Mucosa of stomach (tissue), 1 donor: ENCODE data around the gene SH3TC1.

Experiments used
- H3K27me3 ChIP-seq: one replicate; pipeline ENCODE4 v1.7.0; 2013; ENCODE audit warnings: mild to moderate bottlenecking, low read length; ENCODE audit not compliant: control insufficient read depth, insufficient read depth
- H3K36me3 ChIP-seq: one replicate; pipeline ENCODE4 v1.7.0; 2013; ENCODE audit warnings: low read length; ENCODE audit not compliant: control insufficient read depth, insufficient read depth
- H3K4me1 ChIP-seq: one replicate; pipeline ENCODE4 v1.7.0; 2013; ENCODE audit warnings: mild to moderate bottlenecking, low read length; ENCODE audit not compliant: control insufficient read depth, insufficient read depth
- H3K4me3 ChIP-seq: one replicate; pipeline ENCODE4 v1.7.0; 2013; ENCODE audit warnings: low read length
- H3K9ac ChIP-seq: one replicate; pipeline ENCODE4 v1.7.0; 2013; ENCODE audit warnings: mild to moderate bottlenecking, low read length, moderate library complexity
- H3K9me3 ChIP-seq: one replicate; pipeline ENCODE4 v1.7.0; 2013; ENCODE audit warnings: mild to moderate bottlenecking, low read length, moderate library complexity; ENCODE audit not compliant: control insufficient read depth
- donor health status: Pancreatic carcinoma.

The SH3TC1 gene

DNA sequence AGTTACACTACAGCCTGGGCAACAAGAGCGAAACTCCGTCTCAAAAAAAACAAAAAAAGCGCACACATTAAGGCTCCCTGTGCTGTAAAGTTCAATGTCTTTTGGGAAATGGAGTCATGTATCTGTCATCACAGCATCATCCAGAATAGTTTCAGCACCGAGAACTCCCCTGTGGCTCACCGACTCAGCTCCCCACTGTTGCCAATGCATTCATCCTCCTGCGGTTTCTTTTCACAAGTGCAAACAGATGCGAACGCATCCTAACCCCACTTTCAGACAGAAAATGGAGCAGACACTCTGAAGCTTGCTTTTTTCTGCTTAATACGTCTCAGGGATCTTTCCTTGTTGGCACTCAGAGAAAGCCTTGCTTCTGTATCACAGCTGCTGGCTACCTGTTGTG, 13.8 kb upstream of the SH3TC1 start:
- H3K9ac ChIP-seq, result no peak overlapping the region
- H3K4me3 ChIP-seq, result no peak overlapping the region
- H3K27me3 ChIP-seq, result no peaks in the 10 kb centered on the region
- H3K9me3 ChIP-seq, result no peaks in the 10 kb centered on the region
- H3K4me1 ChIP-seq, result peaks cover 72% of the 10 kb centered on the region
- H3K36me3 ChIP-seq, result no peaks in the 10 kb centered on the region

DNA sequence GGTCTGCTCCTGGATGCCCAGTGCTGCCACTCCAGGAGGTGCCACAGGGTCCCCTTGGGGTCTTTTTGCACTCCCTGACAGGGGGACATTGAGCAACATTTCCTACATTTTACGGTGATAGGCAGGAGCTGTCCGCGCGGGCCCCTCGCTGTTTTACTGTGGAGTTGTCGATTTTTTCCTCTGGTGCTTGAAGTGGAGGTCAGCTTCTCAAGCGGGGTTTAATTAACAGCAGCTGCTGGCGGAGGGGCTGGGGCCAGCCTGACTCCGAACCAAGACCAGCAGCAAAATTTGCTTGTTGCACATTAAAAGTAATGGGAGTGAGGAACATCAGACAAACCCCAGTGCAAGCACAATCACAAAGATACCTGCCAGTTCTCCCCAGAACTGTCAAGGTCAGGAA, 13.2 kb upstream of the SH3TC1 start:
- Histone ChIP-seq H3K4me3 (no peak overlapping the region), H3K4me1 (peaks cover 70% of the 10 kb centered on the region), H3K27me3 (no peaks in the 10 kb centered on the region), H3K36me3 (no peaks in the 10 kb centered on the region), H3K9ac (no peak overlapping the region), H3K9me3 (no peaks in the 10 kb centered on the region)

DNA sequence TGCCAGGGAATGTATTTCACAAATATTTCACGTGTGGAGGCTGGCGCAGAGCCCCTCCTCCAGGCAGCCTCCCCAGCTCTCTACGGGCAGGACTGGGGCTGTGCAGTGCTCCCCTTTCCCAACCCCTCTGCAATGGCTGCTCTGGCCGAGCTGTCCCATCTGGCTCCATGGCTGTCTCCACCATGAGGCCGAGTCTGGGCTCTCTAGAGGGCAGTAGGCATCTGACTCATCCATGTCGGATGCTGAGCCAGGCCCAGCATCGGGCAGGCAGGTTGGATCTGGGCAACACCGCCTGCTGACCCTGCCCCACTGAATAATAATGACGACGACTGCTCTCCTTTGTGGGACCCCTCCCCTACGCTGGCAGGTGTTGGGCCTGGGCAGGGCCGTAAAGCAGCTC, 11.0 kb upstream of the SH3TC1 start:
- Histone ChIP-seq H3K4me3 (no peak overlapping the region), H3K4me1 (peaks cover 60% of the 10 kb centered on the region), H3K27me3 (no peaks in the 10 kb centered on the region)

DNA sequence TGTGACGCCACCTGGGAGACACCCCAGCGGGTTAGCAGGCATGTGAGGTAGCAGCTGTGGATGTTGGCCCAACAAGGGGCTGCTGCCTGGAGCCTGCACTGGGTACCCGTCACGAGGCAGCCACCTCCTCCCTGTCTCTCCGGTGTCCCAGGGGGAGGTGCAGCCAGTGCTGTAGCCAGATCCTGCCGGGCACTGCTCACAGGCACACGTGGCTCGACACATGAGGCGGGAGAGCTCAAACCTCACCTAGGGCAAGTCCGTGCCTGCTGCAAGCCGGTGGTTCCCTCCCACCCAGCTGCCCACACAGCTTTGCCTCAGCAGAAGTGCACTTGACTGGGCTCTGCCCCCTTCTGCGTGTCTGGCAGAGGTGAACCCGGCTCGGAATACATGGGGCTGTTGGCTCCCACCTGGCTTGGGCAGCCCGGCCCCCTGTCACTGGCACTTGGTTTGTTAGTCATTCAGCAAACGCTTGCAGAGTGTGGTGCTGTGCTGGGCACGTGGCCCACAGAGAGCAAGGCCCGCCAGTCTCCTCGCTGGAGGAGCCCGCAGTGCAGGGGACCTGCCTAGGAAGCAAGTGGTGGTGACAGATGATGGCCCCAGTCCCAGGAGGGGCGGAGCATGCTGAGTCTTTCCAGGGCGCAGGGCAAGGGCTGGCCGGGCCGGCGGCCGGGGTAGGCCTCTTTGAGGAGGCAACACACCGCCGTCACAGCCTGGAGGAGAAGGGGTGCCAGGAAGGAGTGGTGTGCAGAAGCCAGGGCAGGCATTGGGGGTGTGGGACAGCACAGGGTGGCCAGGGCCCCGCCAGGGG, 10.1 kb upstream of the SH3TC1 start:
- H3K9ac ChIP-seq, result peak overlapping the region; percentile 29
- peaks cover 55% of the 10 kb centered on the region for H3K4me1 ChIP-seq
- H3K27me3 ChIP-seq, result no peaks in the 10 kb centered on the region
- H3K4me3 ChIP-seq, result no peak overlapping the region
- no peaks in the 10 kb centered on the region for H3K36me3 ChIP-seq
- no peaks in the 10 kb centered on the region for H3K9me3 ChIP-seq

More for the DNA sequence above, 11.0 kb upstream of the SH3TC1 start:
- Histone ChIP-seq H3K9me3 (no peaks in the 10 kb centered on the region), H3K36me3 (no peaks in the 10 kb centered on the region), H3K9ac (no peak overlapping the region)

DNA sequence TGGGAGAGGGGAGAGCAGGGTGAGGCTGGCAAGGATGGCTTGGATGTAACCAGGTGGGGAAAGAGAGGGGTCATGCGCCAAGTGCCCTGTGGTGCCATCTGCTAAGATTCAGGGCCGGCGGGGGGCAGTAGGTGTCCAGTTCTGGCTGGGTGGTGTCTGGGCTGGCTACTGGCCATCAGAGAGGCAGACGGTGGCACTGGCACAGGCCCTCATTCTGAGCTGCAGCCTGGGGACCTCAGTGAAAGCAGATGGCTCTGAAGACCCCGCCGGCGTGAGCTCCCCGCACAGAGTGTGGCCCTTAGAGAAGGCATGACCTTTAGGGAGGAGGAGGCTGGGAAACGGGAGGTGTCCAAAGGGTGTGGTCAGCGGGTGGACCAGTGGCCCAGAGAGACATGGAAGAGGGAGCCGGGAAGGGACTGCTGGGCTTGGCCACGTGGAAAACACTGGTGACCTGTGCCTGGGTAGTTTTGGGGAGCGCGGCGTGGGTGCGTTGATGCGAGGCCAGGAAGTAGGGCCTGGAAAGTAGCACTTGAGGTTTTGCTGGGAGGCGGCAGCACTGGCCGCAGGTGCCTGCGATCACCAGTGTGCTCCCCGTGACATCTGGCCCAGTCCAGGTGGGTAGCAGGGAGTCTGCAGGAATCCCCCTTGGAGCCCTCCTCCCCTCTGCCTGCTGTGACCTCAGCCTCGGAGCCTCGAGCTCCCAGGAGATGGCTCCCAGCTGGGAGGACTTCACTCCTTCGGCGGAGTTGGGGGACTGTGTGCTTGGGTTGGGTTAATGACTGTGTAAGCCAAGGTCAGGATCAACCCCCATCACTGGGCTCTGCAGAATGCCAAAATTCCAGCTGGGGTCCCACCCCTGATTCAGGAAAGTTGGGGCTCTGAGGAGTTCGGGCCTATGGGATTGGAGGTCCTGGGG, 9.3 kb upstream of the SH3TC1 start:
- H3K27me3 ChIP-seq, result no peaks in the 10 kb centered on the region
- H3K9me3 ChIP-seq, result no peaks in the 10 kb centered on the region
- H3K4me3 ChIP-seq, result no peak overlapping the region
- H3K4me1 ChIP-seq, result peaks cover 51% of the 10 kb centered on the region
- peak overlapping the region; percentile 29 for H3K9ac ChIP-seq
- no peaks in the 10 kb centered on the region for H3K36me3 ChIP-seq

DNA sequence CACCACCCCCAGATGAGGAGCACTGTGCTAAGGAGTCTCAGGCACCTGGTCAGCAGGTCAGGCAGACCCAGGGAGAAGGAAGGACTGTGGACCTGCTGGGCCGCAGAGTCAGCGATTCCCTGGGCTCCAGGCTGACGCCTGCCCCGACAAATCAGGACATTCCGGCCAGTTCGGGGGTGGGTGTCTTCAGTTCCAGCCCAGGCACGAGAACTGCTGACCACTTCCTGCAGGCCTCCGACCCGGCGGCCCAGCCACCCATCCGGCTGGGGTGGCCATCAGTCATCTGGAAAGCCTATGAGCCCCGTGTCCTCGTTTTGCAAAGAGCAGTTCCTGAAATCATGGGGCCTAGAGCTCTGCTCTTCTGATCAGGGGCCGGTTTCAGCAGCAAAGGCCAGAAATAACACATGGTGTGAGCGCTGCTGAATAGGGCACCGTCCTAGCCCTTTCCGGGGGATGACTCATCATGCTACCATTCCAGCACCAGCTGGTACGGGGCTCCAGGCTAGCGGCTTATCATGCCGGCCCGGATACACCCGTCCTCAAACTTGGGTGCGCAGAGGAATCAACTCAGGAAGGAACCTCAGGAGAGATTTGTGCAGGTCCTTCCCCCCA, 7.8 kb upstream of the SH3TC1 start:
- Histone ChIP-seq H3K4me3 (no peak overlapping the region), H3K9me3 (no peaks in the 10 kb centered on the region), H3K27me3 (no peaks in the 10 kb centered on the region), H3K9ac (peak overlapping the region; percentile 28), H3K4me1 (peaks cover 63% of the 10 kb centered on the region), H3K36me3 (no peaks in the 10 kb centered on the region)

DNA sequence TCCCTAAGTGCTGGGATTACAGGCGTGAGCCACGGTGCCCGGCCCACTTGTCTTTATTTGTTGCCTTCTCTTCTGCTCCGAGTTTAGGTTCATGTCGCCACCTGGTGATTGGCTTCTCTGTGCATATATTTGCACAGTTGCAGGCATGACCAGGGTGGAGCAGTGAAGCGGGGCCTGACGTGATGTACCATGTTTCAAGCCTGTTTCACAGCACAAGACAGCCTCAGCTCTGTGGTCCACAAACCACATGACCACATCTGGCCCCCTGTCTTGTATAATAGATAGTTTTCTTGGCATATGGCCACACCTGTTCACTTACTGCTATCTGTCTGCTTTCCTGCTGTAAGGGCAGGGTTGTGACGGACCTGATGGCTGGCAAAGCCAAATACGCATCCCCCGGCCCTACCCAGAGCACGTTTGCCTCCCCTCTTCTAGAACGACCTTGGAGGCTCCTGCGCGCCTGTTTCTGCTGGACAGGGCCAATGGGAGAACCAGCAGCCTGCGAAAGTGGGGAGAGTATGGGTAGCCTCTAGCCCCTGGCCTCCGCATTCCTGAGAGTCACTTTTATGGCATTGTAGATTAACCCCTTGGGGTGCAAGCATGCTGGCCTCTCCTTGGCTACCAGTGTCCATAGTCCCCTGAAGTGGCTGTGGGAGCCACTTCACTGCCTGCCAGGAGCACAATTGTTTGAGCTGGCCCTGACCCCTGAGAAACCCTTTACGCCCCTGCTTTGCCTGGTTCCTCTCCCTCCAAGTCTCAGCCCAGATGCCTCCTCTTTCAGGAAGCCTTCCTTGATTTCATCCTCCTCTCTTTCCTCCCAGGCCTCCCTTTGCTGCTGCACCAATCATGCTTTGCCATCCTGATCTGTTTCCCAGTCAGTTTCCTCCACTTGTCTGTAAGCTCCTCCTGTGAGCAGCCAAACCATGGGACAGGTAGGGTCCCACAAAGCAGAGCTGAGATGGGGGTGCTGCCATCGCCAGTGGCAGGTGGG, 6.0 kb upstream of the SH3TC1 start:
- Histone ChIP-seq H3K9ac (no peak overlapping the region), H3K9me3 (no peaks in the 10 kb centered on the region), H3K4me1 (peaks cover 69% of the 10 kb centered on the region), H3K27me3 (no peaks in the 10 kb centered on the region), H3K36me3 (no peaks in the 10 kb centered on the region), H3K4me3 (no peak overlapping the region)

DNA sequence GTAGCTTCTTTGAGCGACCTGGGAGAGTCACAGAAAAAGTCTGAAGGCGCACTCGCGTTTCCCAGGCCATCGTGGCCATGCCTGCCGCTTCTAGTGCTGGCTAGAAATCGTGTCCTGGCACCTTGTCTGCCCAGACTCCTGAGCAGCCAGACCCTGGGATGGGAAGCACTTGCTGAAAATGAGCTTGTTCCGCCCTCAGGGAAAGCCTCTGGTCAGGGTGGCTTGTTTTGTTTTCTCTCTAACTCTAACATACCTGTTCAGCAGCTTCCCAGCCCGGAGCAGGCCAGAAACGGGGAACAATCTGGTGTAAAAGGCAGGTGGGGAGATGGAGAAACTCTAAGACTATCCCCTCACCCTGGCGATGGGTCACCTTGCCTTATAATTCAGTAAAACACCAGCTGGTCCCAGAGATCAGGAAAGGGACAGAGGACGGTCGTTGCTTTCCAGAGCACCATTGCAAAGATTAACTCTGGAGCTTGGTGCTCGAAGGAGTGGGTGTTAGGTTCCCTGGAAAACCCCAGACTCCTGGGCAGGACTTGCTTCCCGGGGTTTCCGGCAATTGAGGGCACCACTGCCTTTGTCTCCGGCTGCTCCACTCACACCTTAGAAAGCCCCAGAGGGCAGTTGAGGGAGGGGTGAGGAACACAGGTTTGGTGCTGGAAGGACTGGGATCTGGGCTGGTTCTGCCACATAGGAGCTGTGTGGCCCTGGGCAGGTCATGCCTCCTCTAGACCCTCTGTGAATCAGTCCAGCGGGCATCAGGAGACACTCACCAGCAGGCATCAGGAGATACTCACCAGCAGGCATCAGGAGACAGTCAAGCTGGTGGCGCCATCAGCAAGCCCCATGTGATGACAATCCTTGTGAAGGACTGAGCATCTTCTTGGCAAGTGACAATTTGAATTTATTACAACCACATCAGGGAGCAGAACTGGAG, 4.5 kb upstream of the SH3TC1 start:
- Histone ChIP-seq H3K9ac (no peak overlapping the region), H3K36me3 (no peaks in the 10 kb centered on the region), H3K4me3 (no peak overlapping the region), H3K27me3 (no peaks in the 10 kb centered on the region), H3K9me3 (no peaks in the 10 kb centered on the region), H3K4me1 (peaks cover 68% of the 10 kb centered on the region)

DNA sequence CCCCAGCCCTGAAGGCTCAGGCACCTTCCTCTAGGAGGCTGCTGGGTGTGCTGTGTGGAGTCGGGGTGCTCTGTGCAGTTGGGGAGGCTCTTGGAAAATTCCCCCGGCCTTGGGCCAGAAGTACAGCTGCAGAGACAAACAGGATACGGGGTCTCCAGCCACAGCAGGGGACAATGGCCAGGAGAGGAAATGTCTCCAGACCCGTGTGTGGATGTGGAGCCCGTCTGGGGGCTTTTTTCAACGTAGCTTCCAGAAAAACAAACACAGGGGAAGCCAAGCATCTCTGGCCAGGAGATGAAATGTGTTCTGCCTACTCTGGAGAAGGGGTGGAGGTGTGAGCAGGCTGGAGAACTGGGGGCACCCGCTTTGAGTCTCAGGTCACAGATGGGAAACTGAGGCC, 3.7 kb upstream of the SH3TC1 start:
- Histone ChIP-seq H3K9ac (no peak overlapping the region), H3K36me3 (no peaks in the 10 kb centered on the region), H3K27me3 (no peaks in the 10 kb centered on the region), H3K4me1 (peaks cover 69% of the 10 kb centered on the region), H3K4me3 (no peak overlapping the region), H3K9me3 (no peaks in the 10 kb centered on the region)

DNA sequence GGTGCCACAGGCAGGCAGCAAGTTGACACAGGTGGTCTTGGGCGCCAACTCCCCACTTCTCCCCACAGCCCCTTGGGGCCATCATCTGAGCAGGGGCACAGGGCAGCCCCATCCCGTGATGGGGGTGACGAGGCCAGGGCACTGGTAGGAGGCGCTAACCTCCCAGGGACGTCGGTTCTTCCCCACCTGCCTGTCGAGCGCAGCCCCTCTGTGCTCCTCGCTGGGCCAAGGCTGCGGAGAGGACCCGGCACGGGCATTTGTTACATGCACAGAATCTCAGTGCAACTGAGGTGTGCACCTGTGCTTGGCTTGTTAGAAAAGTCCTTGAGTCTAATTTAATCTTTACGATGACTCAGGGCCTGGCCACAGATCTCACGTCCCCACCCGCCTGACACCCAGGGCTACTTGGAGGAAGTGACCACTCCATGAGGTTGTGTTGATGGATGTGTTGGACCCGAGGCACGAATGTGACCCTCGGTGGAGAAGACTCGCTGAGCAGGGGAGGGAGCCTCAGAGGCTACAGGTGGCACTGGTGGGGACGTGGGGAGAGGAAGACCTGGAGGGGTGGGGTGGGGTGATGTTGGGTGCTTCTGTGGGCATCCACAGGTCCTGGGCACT, 3.1 kb upstream of the SH3TC1 start:
- Histone ChIP-seq H3K9me3 (no peaks in the 10 kb centered on the region), H3K27me3 (no peaks in the 10 kb centered on the region), H3K4me3 (no peak overlapping the region), H3K4me1 (peaks cover 70% of the 10 kb centered on the region), H3K9ac (no peak overlapping the region), H3K36me3 (no peaks in the 10 kb centered on the region)
